ENCODE measurements around the gene FLNB. TPM values are rescaled to one million over a fixed set of nuclear protein-coding genes. Genes with fewer than 3 reads are reported as not detected.

FLNB gene
- total RNA-seq, 1 donor from 2014 or later = 75.4 TPM

- peaks cover 2% of the 10 kb centered on the region for H3K27me3 Mint-ChIP-seq (ENCODE audit: unreplicated experiment)
- H3K4me3 Mint-ChIP-seq (ENCODE audit: unreplicated experiment) = no peak overlapping the region
- no peak for TF ChIP-seq CTCF (IDR thresholded peaks at IDR 0.05; ENCODE audit: partially characterized antibody, unreplicated experiment)
These were observed 6.2 kb upstream of the FLNB start for GRCh38 chr3:58001979-58002378.

DNA sequence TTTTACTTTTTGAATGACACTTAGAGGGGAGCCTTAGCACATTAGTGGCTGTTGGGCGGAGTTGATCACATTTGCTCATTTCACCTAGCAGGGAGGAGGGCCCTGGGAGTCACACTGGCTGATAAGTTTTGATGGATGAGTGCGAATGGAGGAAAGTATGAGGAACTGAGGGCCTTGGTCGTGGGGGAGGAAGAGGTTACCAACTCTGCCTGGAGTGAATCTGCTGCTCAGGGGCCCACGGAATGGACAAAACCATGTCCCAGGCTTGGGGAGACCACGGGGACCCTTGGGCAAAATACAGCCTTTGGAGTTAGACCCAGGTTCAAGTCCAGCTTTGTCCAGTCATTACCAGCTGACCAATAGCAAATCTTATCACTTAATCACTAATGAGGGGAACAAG is 5.1 kb upstream of the FLNB start:
- peaks cover 1% of the 10 kb centered on the region for H3K9me3 Mint-ChIP-seq (ENCODE audit: unreplicated experiment)
- H3K36me3 Mint-ChIP-seq (ENCODE audit: unreplicated experiment) = no peaks in the 10 kb centered on the region
- no peak for DNase-seq
- TF ChIP-seq CTCF (IDR thresholded peaks at IDR 0.05; ENCODE audit: partially characterized antibody, unreplicated experiment) = no peak
- no peak overlapping the region for H3K4me3 Mint-ChIP-seq (ENCODE audit: unreplicated experiment)
- peaks cover 4% of the 10 kb centered on the region for H3K27me3 Mint-ChIP-seq (ENCODE audit: unreplicated experiment)
- no peak overlapping the region for H3K27ac Mint-ChIP-seq (ENCODE audit: unreplicated experiment)
- H3K4me1 Mint-ChIP-seq (ENCODE audit: low read depth, unreplicated experiment) = peaks cover 2% of the 10 kb centered on the region

More at GRCh38 chr3:58001979-58002378, 6.2 kb upstream of the FLNB start:
- H3K4me1 Mint-ChIP-seq (ENCODE audit: low read depth, unreplicated experiment) = no peaks in the 10 kb centered on the region
- no peaks in the 10 kb centered on the region for H3K36me3 Mint-ChIP-seq (ENCODE audit: unreplicated experiment)
- peaks cover 1% of the 10 kb centered on the region for H3K9me3 Mint-ChIP-seq (ENCODE audit: unreplicated experiment)
- H3K27ac Mint-ChIP-seq (ENCODE audit: unreplicated experiment) = no peak overlapping the region
- no peak for DNase-seq

DNA sequence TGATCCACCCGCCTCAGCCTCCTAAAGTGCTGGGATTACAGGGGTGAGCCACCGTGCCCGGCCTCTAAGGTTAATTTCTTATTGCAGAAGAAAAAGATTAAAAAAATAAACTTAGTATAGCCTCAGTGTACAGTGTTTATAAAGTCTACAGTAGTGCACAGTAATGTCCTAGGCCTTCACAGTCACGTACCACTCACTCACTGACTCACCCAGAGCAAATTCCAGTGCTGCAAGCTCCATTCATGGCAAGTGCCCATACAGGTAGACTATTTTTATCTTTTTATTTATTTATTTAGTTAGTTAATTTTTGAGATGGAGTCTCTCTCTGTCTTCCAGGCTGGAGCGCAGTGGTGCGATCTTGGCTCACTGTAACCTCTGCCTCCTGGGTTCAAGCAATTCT is 3.2 kb upstream of the FLNB start:
- peaks cover 4% of the 10 kb centered on the region for H3K27me3 Mint-ChIP-seq (ENCODE audit: unreplicated experiment)
- peaks cover 1% of the 10 kb centered on the region for H3K9me3 Mint-ChIP-seq (ENCODE audit: unreplicated experiment)
- TF ChIP-seq CTCF (IDR thresholded peaks at IDR 0.05; ENCODE audit: partially characterized antibody, unreplicated experiment) = no peak
- H3K4me1 Mint-ChIP-seq (ENCODE audit: low read depth, unreplicated experiment) = peaks cover 6% of the 10 kb centered on the region
- H3K27ac Mint-ChIP-seq (ENCODE audit: unreplicated experiment) = no peak overlapping the region
- no peak for DNase-seq
- no peak overlapping the region for H3K4me3 Mint-ChIP-seq (ENCODE audit: unreplicated experiment)
- H3K36me3 Mint-ChIP-seq (ENCODE audit: unreplicated experiment) = no peaks in the 10 kb centered on the region

GRCh38 chr3:58005669-58006068 is 2.6 kb upstream of the FLNB start:
- Mint-ChIP-seq H3K27me3 (ENCODE audit: unreplicated experiment) (peaks cover 4% of the 10 kb centered on the region), H3K9me3 (ENCODE audit: unreplicated experiment) (peaks cover 1% of the 10 kb centered on the region), H3K4me3 (ENCODE audit: unreplicated experiment) (no peak overlapping the region), H3K4me1 (ENCODE audit: low read depth, unreplicated experiment) (peaks cover 6% of the 10 kb centered on the region), H3K27ac (ENCODE audit: unreplicated experiment) (no peak overlapping the region), H3K36me3 (ENCODE audit: unreplicated experiment) (no peaks in the 10 kb centered on the region)
- no peak for TF ChIP-seq CTCF (IDR thresholded peaks at IDR 0.05; ENCODE audit: partially characterized antibody, unreplicated experiment)
- no peak for DNase-seq

- DNase-seq = no peak
- TF ChIP-seq CTCF (IDR thresholded peaks at IDR 0.05; ENCODE audit: partially characterized antibody, unreplicated experiment) = no peak
- no peak overlapping the region for H3K27ac Mint-ChIP-seq (ENCODE audit: unreplicated experiment)
- H3K36me3 Mint-ChIP-seq (ENCODE audit: unreplicated experiment) = no peaks in the 10 kb centered on the region
- peaks cover 1% of the 10 kb centered on the region for H3K9me3 Mint-ChIP-seq (ENCODE audit: unreplicated experiment)
- peaks cover 4% of the 10 kb centered on the region for H3K27me3 Mint-ChIP-seq (ENCODE audit: unreplicated experiment)
- H3K4me3 Mint-ChIP-seq (ENCODE audit: unreplicated experiment) = no peak overlapping the region
- peaks cover 9% of the 10 kb centered on the region for H3K4me1 Mint-ChIP-seq (ENCODE audit: low read depth, unreplicated experiment)
These were observed 1.6 kb upstream of the FLNB start for GRCh38 chr3:58006661-58007060.
